ENCODE results near the gene PCBP3. TPM values are rescaled to one million over a fixed set of nuclear protein-coding genes. Genes with fewer than 3 reads are reported as not detected.

PCBP3 gene
- total and polyA plus RNA-seq, 4 donors, result 0.36 to 1.6 (median 0.42) TPM

DNA sequence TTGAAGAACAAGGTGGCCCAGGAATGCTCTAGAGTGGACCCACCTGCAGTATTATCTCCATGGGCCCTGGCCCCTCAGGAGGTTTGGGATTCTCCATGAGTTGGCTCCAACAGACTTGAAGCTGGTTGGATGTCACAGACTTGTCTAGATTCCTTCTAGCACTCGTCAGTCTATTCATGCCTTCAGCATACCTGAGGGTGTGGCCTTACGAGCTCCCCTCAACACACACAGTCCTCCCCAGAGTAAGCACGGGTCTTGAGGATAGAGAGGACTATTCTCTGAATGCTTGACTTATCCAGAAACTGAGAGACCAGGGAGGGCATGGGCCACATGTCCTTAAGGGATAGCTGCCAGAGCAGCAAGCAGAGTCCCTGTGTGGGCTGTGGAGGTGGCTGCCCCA lies 292.1 kb downstream of the PCBP3 start:
- Histone ChIP-seq H3K4me3 (ENCODE audit: low read depth in 1 of 3, low read length in 3 of 3) (no peak overlapping the region), H3K4me1 (ENCODE audit: control insufficient read depth in 4 of 4, insufficient read depth in 4 of 4, low read length in 3 of 4) (no peaks in the 10 kb centered on the region), H3K36me3 (ENCODE audit: control insufficient read depth in 4 of 4, insufficient read depth in 3 of 4, low read depth in 1 of 4, low read length in 3 of 4) (no peaks in the 10 kb centered on the region), H3K27ac (ENCODE audit: low read depth in 1 of 2, low read length in 2 of 2) (no peak overlapping the region), H3K9ac (ENCODE audit: low read depth in 1 of 2, low read length in 2 of 2) (no peak overlapping the region), H3K9me3 (ENCODE audit: control insufficient read depth in 4 of 4, low read length in 3 of 4) (peaks cover 0 to 4% (median 0%) of the 10 kb centered on the region in 4 donors), H3K27me3 (ENCODE audit: control insufficient read depth in 4 of 4, insufficient read depth in 4 of 4, low read length in 3 of 4) (no peaks in the 10 kb centered on the region)
- WGBS, result 76% methylated on average over 3 of the region's 3 CpGs
- TF ChIP-seq NR2F2 (IDR thresholded peaks at IDR 0.05), result no peak
- no peak for TF ChIP-seq YY1 (IDR thresholded peaks at IDR 0.05)
- TF ChIP-seq, protein P1, sequence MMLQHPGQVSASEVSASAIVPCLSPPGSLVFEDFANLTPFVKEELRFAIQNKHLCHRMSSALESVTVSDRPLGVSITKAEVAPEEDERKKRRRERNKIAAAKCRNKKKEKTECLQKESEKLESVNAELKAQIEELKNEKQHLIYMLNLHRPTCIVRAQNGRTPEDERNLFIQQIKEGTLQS (IDR thresholded peaks at IDR 0.05), result no peak
- no peak for TF ChIP-seq TAF1 (conservative IDR thresholded peaks at IDR 0.05)
- TF ChIP-seq, protein P2, sequence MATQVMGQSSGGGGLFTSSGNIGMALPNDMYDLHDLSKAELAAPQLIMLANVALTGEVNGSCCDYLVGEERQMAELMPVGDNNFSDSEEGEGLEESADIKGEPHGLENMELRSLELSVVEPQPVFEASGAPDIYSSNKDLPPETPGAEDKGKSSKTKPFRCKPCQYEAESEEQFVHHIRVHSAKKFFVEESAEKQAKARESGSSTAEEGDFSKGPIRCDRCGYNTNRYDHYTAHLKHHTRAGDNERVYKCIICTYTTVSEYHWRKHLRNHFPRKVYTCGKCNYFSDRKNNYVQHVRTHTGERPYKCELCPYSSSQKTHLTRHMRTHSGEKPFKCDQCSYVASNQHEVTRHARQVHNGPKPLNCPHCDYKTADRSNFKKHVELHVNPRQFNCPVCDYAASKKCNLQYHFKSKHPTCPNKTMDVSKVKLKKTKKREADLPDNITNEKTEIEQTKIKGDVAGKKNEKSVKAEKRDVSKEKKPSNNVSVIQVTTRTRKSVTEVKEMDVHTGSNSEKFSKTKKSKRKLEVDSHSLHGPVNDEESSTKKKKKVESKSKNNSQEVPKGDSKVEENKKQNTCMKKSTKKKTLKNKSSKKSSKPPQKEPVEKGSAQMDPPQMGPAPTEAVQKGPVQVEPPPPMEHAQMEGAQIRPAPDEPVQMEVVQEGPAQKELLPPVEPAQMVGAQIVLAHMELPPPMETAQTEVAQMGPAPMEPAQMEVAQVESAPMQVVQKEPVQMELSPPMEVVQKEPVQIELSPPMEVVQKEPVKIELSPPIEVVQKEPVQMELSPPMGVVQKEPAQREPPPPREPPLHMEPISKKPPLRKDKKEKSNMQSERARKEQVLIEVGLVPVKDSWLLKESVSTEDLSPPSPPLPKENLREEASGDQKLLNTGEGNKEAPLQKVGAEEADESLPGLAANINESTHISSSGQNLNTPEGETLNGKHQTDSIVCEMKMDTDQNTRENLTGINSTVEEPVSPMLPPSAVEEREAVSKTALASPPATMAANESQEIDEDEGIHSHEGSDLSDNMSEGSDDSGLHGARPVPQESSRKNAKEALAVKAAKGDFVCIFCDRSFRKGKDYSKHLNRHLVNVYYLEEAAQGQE (IDR thresholded peaks at IDR 0.05), result no peak
- TF ChIP-seq FOXA2 (IDR thresholded peaks at IDR 0.05), result no peak
- TF ChIP-seq, protein P3, sequence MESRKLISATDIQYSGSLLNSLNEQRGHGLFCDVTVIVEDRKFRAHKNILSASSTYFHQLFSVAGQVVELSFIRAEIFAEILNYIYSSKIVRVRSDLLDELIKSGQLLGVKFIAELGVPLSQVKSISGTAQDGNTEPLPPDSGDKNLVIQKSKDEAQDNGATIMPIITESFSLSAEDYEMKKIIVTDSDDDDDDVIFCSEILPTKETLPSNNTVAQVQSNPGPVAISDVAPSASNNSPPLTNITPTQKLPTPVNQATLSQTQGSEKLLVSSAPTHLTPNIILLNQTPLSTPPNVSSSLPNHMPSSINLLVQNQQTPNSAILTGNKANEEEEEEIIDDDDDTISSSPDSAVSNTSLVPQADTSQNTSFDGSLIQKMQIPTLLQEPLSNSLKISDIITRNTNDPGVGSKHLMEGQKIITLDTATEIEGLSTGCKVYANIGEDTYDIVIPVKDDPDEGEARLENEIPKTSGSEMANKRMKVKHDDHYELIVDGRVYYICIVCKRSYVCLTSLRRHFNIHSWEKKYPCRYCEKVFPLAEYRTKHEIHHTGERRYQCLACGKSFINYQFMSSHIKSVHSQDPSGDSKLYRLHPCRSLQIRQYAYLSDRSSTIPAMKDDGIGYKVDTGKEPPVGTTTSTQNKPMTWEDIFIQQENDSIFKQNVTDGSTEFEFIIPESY (IDR thresholded peaks at IDR 0.05), result no peak
- no peak for TF ChIP-seq FOXA1 (IDR thresholded peaks at IDR 0.05)
- no peak for TF ChIP-seq RAD21 (IDR thresholded peaks at IDR 0.05)
- no peak for TF ChIP-seq SP1 (IDR thresholded peaks at IDR 0.05)
- no peak for TF ChIP-seq GABPA (IDR thresholded peaks at IDR 0.05 in 1 of 2, conservative IDR thresholded peaks at IDR 0.05 in 1 of 2)
- no peak for TF ChIP-seq HNF4A (conservative IDR thresholded peaks at IDR 0.05)
- DNase-seq (ENCODE audit: low spot score), result no peak

DNA sequence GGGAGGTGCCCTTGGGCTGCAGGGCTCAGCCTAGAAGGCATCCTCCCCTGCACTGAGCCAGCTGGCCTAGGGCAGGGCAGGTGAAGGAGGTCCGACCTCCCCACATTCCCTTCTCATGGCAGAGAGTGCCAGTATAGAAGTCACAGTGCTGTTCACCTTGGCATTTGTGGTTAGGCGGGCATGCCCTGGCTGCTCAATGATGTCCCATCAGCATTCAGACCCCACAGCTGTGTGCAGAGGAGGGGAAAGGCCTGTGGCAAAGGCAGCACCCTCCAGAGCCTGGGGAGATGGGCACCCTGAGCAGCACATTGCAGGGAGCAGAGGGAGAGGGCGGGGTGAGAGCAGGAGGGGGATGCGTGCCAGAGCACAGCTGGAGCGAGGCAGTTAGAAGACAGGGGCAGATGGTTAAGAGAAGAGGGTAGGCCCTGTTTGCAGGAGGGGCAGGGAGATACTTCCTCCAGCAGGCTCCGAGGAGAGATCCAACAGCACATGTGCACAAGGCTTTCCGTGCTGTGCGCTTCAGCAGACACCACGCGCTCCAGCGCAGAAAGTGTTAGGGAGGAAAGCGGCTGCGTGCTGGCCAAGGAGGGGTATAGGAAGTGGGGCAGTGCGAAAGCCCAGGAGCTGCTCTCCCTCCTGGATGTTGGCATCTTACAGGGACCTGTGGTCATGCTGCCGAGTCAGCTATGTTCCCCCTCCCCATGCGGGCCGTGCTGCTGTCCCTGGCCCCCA lies 294.4 kb downstream of the PCBP3 start:
- Histone ChIP-seq H3K9me3 (ENCODE audit: control insufficient read depth in 4 of 4, low read length in 3 of 4) (peaks cover 0 to 4% (median 0%) of the 10 kb centered on the region in 4 donors), H3K27me3 (ENCODE audit: control insufficient read depth in 4 of 4, insufficient read depth in 4 of 4, low read length in 3 of 4) (no peaks in the 10 kb centered on the region), H3K27ac (ENCODE audit: low read depth in 1 of 2, low read length in 2 of 2) (no peak overlapping the region), H3K4me1 (ENCODE audit: control insufficient read depth in 4 of 4, insufficient read depth in 4 of 4, low read length in 3 of 4) (no peaks in the 10 kb centered on the region), H3K4me3 (ENCODE audit: low read depth in 1 of 3, low read length in 3 of 3) (no peak overlapping the region), H3K9ac (ENCODE audit: low read depth in 1 of 2, low read length in 2 of 2) (no peak overlapping the region), H3K36me3 (ENCODE audit: control insufficient read depth in 4 of 4, insufficient read depth in 3 of 4, low read depth in 1 of 4, low read length in 3 of 4) (no peaks in the 10 kb centered on the region)
- DNase-seq (ENCODE audit: low spot score), result no peak
- TF ChIP-seq TAF1 (conservative IDR thresholded peaks at IDR 0.05) (no peak), FOXA2 (IDR thresholded peaks at IDR 0.05) (no peak), RAD21 (IDR thresholded peaks at IDR 0.05) (no peak), SP1 (IDR thresholded peaks at IDR 0.05) (no peak), RXRA (IDR thresholded peaks at IDR 0.05) (no peak), FOXA1 (IDR thresholded peaks at IDR 0.05) (no peak), NR2F2 (IDR thresholded peaks at IDR 0.05) (no peak), EGR1 (IDR thresholded peaks at IDR 0.05; ENCODE audit: low read depth in 2 of 2) (no peak), GABPA (IDR thresholded peaks at IDR 0.05 in 1 of 2, conservative IDR thresholded peaks at IDR 0.05 in 1 of 2) (no peak)
- TF ChIP-seq, protein P2 (IDR thresholded peaks at IDR 0.05), result no peak
- TF ChIP-seq, protein P1 (IDR thresholded peaks at IDR 0.05), result no peak
- TF ChIP-seq, protein P4, sequence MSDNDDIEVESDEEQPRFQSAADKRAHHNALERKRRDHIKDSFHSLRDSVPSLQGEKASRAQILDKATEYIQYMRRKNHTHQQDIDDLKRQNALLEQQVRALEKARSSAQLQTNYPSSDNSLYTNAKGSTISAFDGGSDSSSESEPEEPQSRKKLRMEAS (IDR thresholded peaks at IDR 0.05), result no peak
- 89% methylated on average over 17 of the region's 17 CpGs for WGBS
